Right cardiac atrium (tissue), 5 donors: ENCODE data around the gene PRR5. TPM values are rescaled to one million over a fixed set of nuclear protein-coding genes. Genes with fewer than 3 reads are reported as not detected.

Source experiments
- ATAC-seq, 2 donors: fragments of 200-7000 bp; cut with Tn5 transposase; one replicate each; pipeline versions ENCODE4 v1.8.0 to v1.9.1; 2020; ENCODE audit warnings: moderate library complexity in 2 of 2, mild to moderate bottlenecking in 1 of 2
- DNase-seq, 3 donors: peaks; one replicate each; pipeline ENCODE4 v3.0.0-alpha.2; 2020
- H3K27ac ChIP-seq: one replicate; pipeline ENCODE4 v1.5.1; 2013; ENCODE audit warnings: mild to moderate bottlenecking, low read length, control low read depth, moderate library complexity
- H3K27me3 ChIP-seq: one replicate; pipeline ENCODE4 v1.6.1; 2013; ENCODE audit not compliant: control insufficient read depth, insufficient read depth
- H3K4me1 ChIP-seq: one replicate; pipeline ENCODE4 v1.6.1; 2013; ENCODE audit warnings: low read length; ENCODE audit not compliant: control insufficient read depth, insufficient read depth
- H3K4me3 ChIP-seq: one replicate; pipeline ENCODE4 v1.5.1; 2013; ENCODE audit warnings: low read length, control low read depth
- H3K9me3 ChIP-seq: one replicate; pipeline ENCODE4 v1.6.1; 2013; ENCODE audit warnings: low read length; ENCODE audit not compliant: control insufficient read depth
- WGBS: extraction: QIAGEN DNeasy Blood & Tissue Kit; methylation state at CpG from one replicate; pipeline ENCODE4 v1.1.7; 2013; 5-methylcytosine and 5-hydroxymethylcytosine counted together
- intact Hi-C, 4 donors: fragments of 100-400 bp; cut with DNase I; formaldehyde crosslinking; loops; one replicate each; pipeline versions ENCODE4 v1.11.0 to v1.14.0; 2022 to 2023
- polyA plus RNA-seq: library from polyadenylated mRNA; stranded (reverse); fragments of 200-250 nt; gene quantifications from one replicate; pipeline ENCODE4 v1.2.3, GENCODE V29; 2013
- total RNA-seq, 4 donors: library from RNA; stranded (reverse); fragmentation: NEBNext Ultra II Directional; extraction: Animal tissue kit (Norgen Biotek cat#: 25700); gene quantifications; one replicate each; pipeline ENCODE4 v1.2.1, GENCODE V29; 2021
- donor health status: healthy with polysubstance abuse.
- donor health status: DM: no; HTN: yes; CAD: no.
- donor health status: DM: no; HTN: no; CAD: no.
- donor health status: DM: no; HTN: yes; CAD: no; lungs with severe emphysema.
- donor health status: DM: yes; HTN: yes; CAD: no.

The PRR5 gene
- total and polyA plus RNA-seq, 5 donors = 6.1 to 10.9 (median 9.2) TPM

GRCh38 chr22:44665115-44665514 lies 36.9 kb upstream of the PRR5 start:
- WGBS = 57% methylated on average over 9 of the region's 9 CpGs
- Histone ChIP-seq H3K9me3 (no peaks in the 10 kb centered on the region), H3K27ac (no peak overlapping the region), H3K27me3 (no peaks in the 10 kb centered on the region), H3K4me3 (no peak overlapping the region), H3K4me1 (peaks cover 7% of the 10 kb centered on the region)
- ATAC-seq (peak; percentile 6 to 20), DNase-seq (peak; percentile 52 to 79 (median 75))
- intact Hi-C loops = no loop called here

- Histone ChIP-seq H3K27ac (no peak overlapping the region), H3K4me3 (no peak overlapping the region), H3K27me3 (no peaks in the 10 kb centered on the region), H3K4me1 (peaks cover 7% of the 10 kb centered on the region), H3K9me3 (no peaks in the 10 kb centered on the region)
- no peak for DNase-seq
- intact Hi-C loops = no loop called here
- 58% methylated on average over 3 of the region's 3 CpGs for WGBS
- ATAC-seq = no peak
These were observed 35.8 kb upstream of the PRR5 start for GRCh38 chr22:44666207-44666585.

GRCh38 chr22:44667276-44667675 lies 34.7 kb upstream of the PRR5 start:
- intact Hi-C loops = no loop called here
- Histone ChIP-seq H3K27ac (no peak overlapping the region), H3K9me3 (no peaks in the 10 kb centered on the region), H3K4me1 (peaks cover 7% of the 10 kb centered on the region), H3K27me3 (no peaks in the 10 kb centered on the region), H3K4me3 (no peak overlapping the region)
- peak in 1 of 3 donors; percentile 30 for DNase-seq
- peak; percentile 14 to 20 for ATAC-seq
- 42% methylated on average over 5 of the region's 5 CpGs for WGBS

- Histone ChIP-seq H3K27ac (peak overlapping the region; percentile 2), H3K4me3 (peak overlapping the region; percentile 95), H3K27me3 (no peaks in the 10 kb centered on the region), H3K9me3 (no peaks in the 10 kb centered on the region), H3K4me1 (peaks cover 7% of the 10 kb centered on the region)
- peak in 1 of 2 donors; percentile 2 for ATAC-seq
- 36% methylated on average over 8 of the region's 8 CpGs for WGBS
- peak in 2 of 3 donors; percentile 15 to 54 for DNase-seq
- intact Hi-C loops = no loop called here
These were observed 34.2 kb upstream of the PRR5 start for GRCh38 chr22:44667829-44668189.

- WGBS = under 1% methylated on average over 87 of the region's 87 CpGs
- ATAC-seq (peak; percentile 65 to 75), DNase-seq (peak; percentile 56 to 84 (median 83))
- Histone ChIP-seq H3K27ac (peak overlapping the region; percentile 48), H3K27me3 (no peaks in the 10 kb centered on the region), H3K9me3 (no peaks in the 10 kb centered on the region), H3K4me3 (peak overlapping the region; percentile 95), H3K4me1 (peaks cover 7% of the 10 kb centered on the region)
- intact Hi-C loops = no loop called here
These were observed 33.7 kb upstream of the PRR5 start for GRCh38 chr22:44668190-44668885.

- Histone ChIP-seq H3K27me3 (no peaks in the 10 kb centered on the region), H3K27ac (no peak overlapping the region), H3K4me3 (peak overlapping the region; percentile 95), H3K9me3 (no peaks in the 10 kb centered on the region), H3K4me1 (peaks cover 7% of the 10 kb centered on the region)
- intact Hi-C loops = no loop called here
- 3% methylated on average over 45 of the region's 45 CpGs for WGBS
- ATAC-seq (peak; percentile 3 to 13), DNase-seq (peak; percentile 29 to 76 (median 76))
These were observed 33.0 kb upstream of the PRR5 start for GRCh38 chr22:44668886-44669521.

GRCh38 chr22:44669561-44669976 lies 32.4 kb upstream of the PRR5 start:
- Histone ChIP-seq H3K27me3 (no peaks in the 10 kb centered on the region), H3K4me3 (no peak overlapping the region), H3K4me1 (peaks cover 4% of the 10 kb centered on the region), H3K9me3 (no peaks in the 10 kb centered on the region), H3K27ac (no peak overlapping the region)
- 70% methylated on average over 9 of the region's 9 CpGs for WGBS
- intact Hi-C loops = no loop called here
- peak in 1 of 2 donors; percentile 32 for ATAC-seq
- peak; percentile 32 to 65 (median 41) for DNase-seq

GRCh38 chr22:44670220-44670988 lies 31.6 kb upstream of the PRR5 start:
- WGBS = 79% methylated on average over 20 of the region's 20 CpGs
- H3K4me1 ChIP-seq = peaks cover 4% of the 10 kb centered on the region
- H3K4me3 ChIP-seq = no peak overlapping the region
- intact Hi-C loops = no loop called here
- H3K27me3 ChIP-seq = no peaks in the 10 kb centered on the region
- ATAC-seq (no peak), DNase-seq (peak in 2 of 3 donors; percentile 8 to 47)
- no peaks in the 10 kb centered on the region for H3K9me3 ChIP-seq
- no peak overlapping the region for H3K27ac ChIP-seq

GRCh38 chr22:44671742-44672141 lies 30.3 kb upstream of the PRR5 start:
- H3K27me3 ChIP-seq = no peaks in the 10 kb centered on the region
- ATAC-seq (no peak), DNase-seq (peak in 1 of 3 donors; percentile 8)
- H3K4me1 ChIP-seq = peaks cover 4% of the 10 kb centered on the region
- H3K9me3 ChIP-seq = no peaks in the 10 kb centered on the region
- H3K4me3 ChIP-seq = no peak overlapping the region
- no peak overlapping the region for H3K27ac ChIP-seq
- intact Hi-C loops = no loop called here
- WGBS = 65% methylated on average over 5 of the region's 5 CpGs

GRCh38 chr22:44672632-44673031 lies 29.4 kb upstream of the PRR5 start:
- no peak overlapping the region for H3K27ac ChIP-seq
- DNase-seq = peak in 2 of 3 donors; percentile 6 to 20
- intact Hi-C loops = no loop called here
- ATAC-seq = no peak
- no peaks in the 10 kb centered on the region for H3K9me3 ChIP-seq
- H3K4me1 ChIP-seq = no peaks in the 10 kb centered on the region
- 88% methylated on average over 8 of the region's 8 CpGs for WGBS
- no peak overlapping the region for H3K4me3 ChIP-seq
- no peaks in the 10 kb centered on the region for H3K27me3 ChIP-seq

- Histone ChIP-seq H3K27ac (no peak overlapping the region), H3K4me3 (no peak overlapping the region), H3K9me3 (no peaks in the 10 kb centered on the region), H3K4me1 (no peaks in the 10 kb centered on the region), H3K27me3 (no peaks in the 10 kb centered on the region)
- intact Hi-C loops = no loop called here
- peak in 1 of 3 donors; percentile 5 for DNase-seq
- 90% methylated on average over 8 of the region's 8 CpGs for WGBS
- ATAC-seq = no peak
These were observed 28.6 kb upstream of the PRR5 start for GRCh38 chr22:44673406-44673805.
